Mesenchymal stem cell (in vitro differentiated cells and primary cell): ENCODE data around the gene UFD1.
"Not testable (repeated sequence)": the region's sequence is repeated elsewhere in the genome, so short reads cannot be mapped to it uniquely, and the experiment has no call there.

Source experiments
- DNase-seq: peaks from one replicate; pipeline ENCODE4 v3.0.0-alpha.2; 2013
- H2AFZ ChIP-seq: one replicate; pipeline ENCODE4 v1.6.1; 2013; ENCODE audit warnings: low read depth, mild to moderate bottlenecking, control low read depth, inconsistent platforms, low read length, moderate library complexity
- H2AK5ac ChIP-seq: 2 replicates; pipeline ENCODE4 v1.6.1; 2013; ENCODE audit warnings: low read length, moderate library complexity, mild to moderate bottlenecking, inconsistent platforms; ENCODE audit not compliant: severe bottlenecking
- H2BK120ac ChIP-seq: one replicate; pipeline ENCODE4 v1.6.1; 2013; ENCODE audit warnings: low read depth, mild to moderate bottlenecking, inconsistent platforms, low read length, moderate library complexity
- H2BK12ac ChIP-seq, 2 experiments: one replicate each; pipeline ENCODE4 v1.6.1; 2013; ENCODE audit warnings: inconsistent platforms in 2 of 2, low read length in 2 of 2, mild to moderate bottlenecking in 2 of 2, moderate library complexity in 2 of 2, control low read depth in 1 of 2
- H2BK15ac ChIP-seq: one replicate; pipeline ENCODE4 v1.6.1; 2013; ENCODE audit warnings: mild to moderate bottlenecking, low read depth, inconsistent platforms; ENCODE audit not compliant: poor library complexity, severe bottlenecking
- H2BK5ac ChIP-seq: 2 replicates; pipeline ENCODE4 v1.6.1; 2013; ENCODE audit warnings: low read depth, mild to moderate bottlenecking, low read length, control low read depth, inconsistent platforms; ENCODE audit not compliant: poor library complexity, severe bottlenecking
- H3K14ac ChIP-seq, 2 experiments: one replicate each; pipeline ENCODE4 v1.6.1; 2013; ENCODE audit warnings: inconsistent platforms in 2 of 2, low read length in 2 of 2, control low read depth in 1 of 2, mild to moderate bottlenecking in 1 of 2, moderate library complexity in 1 of 2
- H3K18ac ChIP-seq, 2 experiments: one replicate each; pipeline ENCODE4 v1.6.1; 2013; ENCODE audit warnings: inconsistent platforms in 2 of 2, low read length in 2 of 2, control low read depth in 1 of 2, low read depth in 1 of 2, mild to moderate bottlenecking in 1 of 2
- H3K23ac ChIP-seq, 2 experiments: one replicate each; pipeline ENCODE4 v1.6.1; 2013; ENCODE audit warnings: inconsistent platforms in 2 of 2, low read length in 2 of 2, mild to moderate bottlenecking in 2 of 2, moderate library complexity in 2 of 2, control low read depth in 1 of 2
- H3K27ac ChIP-seq: 2 replicates; pipeline ENCODE4 v1.5.1; 2013; ENCODE audit warnings: mild to moderate bottlenecking, moderate library complexity, low read length, control low read depth, inconsistent platforms; ENCODE audit not compliant: poor library complexity, severe bottlenecking
- H3K27me3 ChIP-seq, 2 experiments: 2 replicates each; pipeline versions ENCODE4 v1.6.1 to v1.7.0; 2013; ENCODE audit warnings: low read length in 2 of 2, mild to moderate bottlenecking in 2 of 2, moderate library complexity in 2 of 2, control low read depth in 1 of 2, inconsistent platforms in 1 of 2; ENCODE audit not compliant: control insufficient read depth in 1 of 2, insufficient read depth in 1 of 2
- H3K36me3 ChIP-seq, 2 experiments: 2 replicates each; pipeline versions ENCODE4 v1.6.1 to v1.7.0; 2013; ENCODE audit warnings: low read length in 2 of 2, control low read depth in 1 of 2, inconsistent platforms in 1 of 2, low read depth in 1 of 2, mild to moderate bottlenecking in 1 of 2; ENCODE audit not compliant: insufficient read depth in 2 of 2, control insufficient read depth in 1 of 2
- H3K4ac ChIP-seq, 2 experiments: one replicate each; pipeline ENCODE4 v1.6.1; 2013; ENCODE audit warnings: inconsistent platforms in 2 of 2, low read length in 2 of 2, mild to moderate bottlenecking in 2 of 2, moderate library complexity in 2 of 2, control low read depth in 1 of 2, low read depth in 1 of 2
- H3K4me1 ChIP-seq: 2 replicates; pipeline ENCODE4 v1.6.1; 2013; ENCODE audit warnings: low read depth, low read length, control low read depth; ENCODE audit not compliant: control insufficient read depth, insufficient read depth
- H3K4me2 ChIP-seq: 2 replicates; pipeline ENCODE4 v1.6.1; 2013; ENCODE audit warnings: low read length, mild to moderate bottlenecking, inconsistent platforms; ENCODE audit not compliant: poor library complexity, severe bottlenecking
- H3K4me3 ChIP-seq, 2 experiments: 2 replicates each; pipeline versions ENCODE4 v1.5.1 to v1.7.0; 2013; ENCODE audit warnings: low read length in 2 of 2, mild to moderate bottlenecking in 2 of 2, control low read depth in 1 of 2, low read depth in 1 of 2; ENCODE audit not compliant: insufficient read depth in 1 of 2
- H3K79me1 ChIP-seq: replicated peaks from 2 replicates; pipeline ENCODE4 v1.6.1; 2013; ENCODE audit warnings: mild to moderate bottlenecking, control low read depth, low read length, inconsistent platforms; ENCODE audit not compliant: poor library complexity, severe bottlenecking
- H3K9ac ChIP-seq: 2 replicates; pipeline ENCODE4 v1.7.0; 2013; ENCODE audit warnings: mild to moderate bottlenecking, low read length, moderate library complexity
- H3K9me3 ChIP-seq: 2 replicates; pipeline ENCODE4 v1.7.0; 2013; ENCODE audit warnings: mild to moderate bottlenecking, low read length; ENCODE audit not compliant: control insufficient read depth
- H4K8ac ChIP-seq: one replicate; pipeline ENCODE4 v1.6.1; 2013; ENCODE audit warnings: inconsistent platforms, mild to moderate bottlenecking, low read length, moderate library complexity
- H4K91ac ChIP-seq: one replicate; pipeline ENCODE4 v1.6.1; 2013; ENCODE audit warnings: mild to moderate bottlenecking, low read length, inconsistent platforms
- WGBS: methylation state at CpG from one replicate; pipeline ENCODE4 v1.1.7; 2013; ENCODE audit warnings: mixed read lengths; 5-methylcytosine and 5-hydroxymethylcytosine counted together

Gene UFD1

GRCh38 chr22:19447330-19448075 is 31.5 kb downstream of the UFD1 start, which contains the start of gene C22orf39:
Gene C22orf39, minus strand, starts transcription at chr22:19447711. Its CDS starts 23 bp downstream, at chr22:19447688.
- Histone ChIP-seq H2BK12ac (peak within 1 kb of the TSS in 1 of 2 experiments; percentile 61), H3K4me3 (peak within 1 kb of the TSS; percentile 94 to 98), H2AK5ac (no peak within 1 kb of the TSS), H4K91ac (peak within 1 kb of the TSS; percentile 56), H3K9me3 (no peaks in the 10 kb centered on the region), H3K4me1 (peaks cover 13% of the 10 kb centered on the region), H2BK15ac (peak within 1 kb of the TSS; percentile 50), H3K79me1 (peaks cover 19% of the 10 kb centered on the region), H3K18ac (peak within 1 kb of the TSS; percentile 69 to 97), H3K27ac (peak within 1 kb of the TSS; percentile 41), H2BK5ac (no peak within 1 kb of the TSS), H3K9ac (peak within 1 kb of the TSS; percentile 94), H3K4ac (peak within 1 kb of the TSS; percentile 60 to 84), H2AFZ (peak within 1 kb of the TSS; percentile 98), H3K23ac (peak within 1 kb of the TSS in 1 of 2 experiments; percentile 4), H3K4me2 (peak within 1 kb of the TSS; percentile 67), H4K8ac (peak within 1 kb of the TSS; percentile 86), H2BK120ac (no peak within 1 kb of the TSS), H3K14ac (peak within 1 kb of the TSS in 1 of 2 experiments; percentile 97), H3K36me3 (peaks cover 22 to 57% of the 10 kb centered on the region in 2 experiments), H3K27me3 (no peaks in the 10 kb centered on the region)
- DNase-seq = peak; percentile 95
- WGBS = under 1% methylated on average over 77 of the region's 92 CpGs

GRCh38 chr22:19446603-19447329 is 32.2 kb downstream of the UFD1 start:
- peak overlapping the region; percentile 50 for H2BK15ac ChIP-seq
- no peak overlapping the region for H3K23ac ChIP-seq
- H2BK120ac ChIP-seq = no peak overlapping the region
- H2BK12ac ChIP-seq = no peak overlapping the region
- no peak overlapping the region for H4K8ac ChIP-seq
- peak; percentile 22 for DNase-seq
- H3K36me3 ChIP-seq = peaks cover 20 to 55% of the 10 kb centered on the region in 2 experiments
- peak overlapping the region; percentile 94 to 98 for H3K4me3 ChIP-seq
- H2BK5ac ChIP-seq = no peak overlapping the region
- no peaks in the 10 kb centered on the region for H3K27me3 ChIP-seq
- WGBS = 25% methylated on average over 22 of the region's 22 CpGs
- H3K4ac ChIP-seq = peak overlapping the region; percentile 46 to 57
- H4K91ac ChIP-seq = no peak overlapping the region
- peak overlapping the region; percentile 94 for H3K9ac ChIP-seq
- H3K9me3 ChIP-seq = no peaks in the 10 kb centered on the region
- H3K14ac ChIP-seq = peak overlapping the region in 1 of 2 experiments; percentile 69
- peak overlapping the region in 1 of 2 experiments; percentile 97 for H3K18ac ChIP-seq
- H3K4me1 ChIP-seq = peaks cover 13% of the 10 kb centered on the region
- peaks cover 19% of the 10 kb centered on the region for H3K79me1 ChIP-seq
- peak overlapping the region; percentile 67 for H3K4me2 ChIP-seq
- no peak overlapping the region for H2AK5ac ChIP-seq
- H2AFZ ChIP-seq = no peak overlapping the region
- peak overlapping the region; percentile 27 for H3K27ac ChIP-seq

- H2AFZ ChIP-seq, H2BK12ac ChIP-seq, H3K9me3 ChIP-seq, H3K14ac ChIP-seq, H4K8ac ChIP-seq, H2BK5ac ChIP-seq, H3K27me3 ChIP-seq, H3K23ac ChIP-seq, H3K4me3 ChIP-seq, H3K18ac ChIP-seq, DNase-seq, H2BK15ac ChIP-seq, H3K4me2 ChIP-seq, H2BK120ac ChIP-seq, H3K27ac ChIP-seq, H4K91ac ChIP-seq, H3K9ac ChIP-seq, H3K4ac ChIP-seq, H2AK5ac ChIP-seq: not testable (repeated sequence)
- WGBS = 98% methylated on average over 7 of the region's 9 CpGs
- peaks cover 13% of the 10 kb centered on the region for H3K4me1 ChIP-seq
- H3K36me3 ChIP-seq = peaks cover 19 to 52% of the 10 kb centered on the region in 2 experiments
- peaks cover 27% of the 10 kb centered on the region for H3K79me1 ChIP-seq
These were observed 33.6 kb downstream of the UFD1 start for GRCh38 chr22:19445279-19445982.
